ENCODE data around the gene SERPINF2.

- TF ChIP-seq CTCF (IDR thresholded peaks at IDR 0.05) (no peak), POLR2A (IDR thresholded peaks at IDR 0.05) (no peak)
Measured at GRCh38 chr17:1737531-1738291, 5.0 kb upstream of the SERPINF2 start.
